Mucosa of gallbladder (tissue), 1 donor: Measurements from ENCODE around the gene ALG9. TPM values are rescaled to one million over a fixed set of nuclear protein-coding genes. Genes with fewer than 3 reads are reported as not detected.

Experiments
- total RNA-seq: library from RNA; stranded (reverse); gene quantifications from one replicate; pipeline ENCODE4 v1.2.1, GENCODE V29; 2021
- donor health status: DM: no; HTN: no; CAD: no.

ALG9 gene
- total RNA-seq, 1 donor from 2014 or later = 42.4 TPM

Other genes starting within 250 kb of the ALG9 start
- gene PPP2R1B, start 105.2 kb downstream of the ALG9 start, total RNA-seq = 42.4 TPM
- 1.8 TPM for gene FDXACB1, start 7.6 kb upstream of the ALG9 start, total RNA-seq
- gene CFAP68, start 8.0 kb upstream of the ALG9 start, total RNA-seq = 21.8 TPM
- 277 TPM for gene CRYAB, start 40.2 kb upstream of the ALG9 start, total RNA-seq
- gene HSPB2, start 41.2 kb upstream of the ALG9 start, total RNA-seq = 3.9 TPM
- gene C11orf52, start 47.3 kb upstream of the ALG9 start, total RNA-seq = 34.4 TPM
- gene DIXDC1, start 65.8 kb upstream of the ALG9 start, total RNA-seq = 25.1 TPM
- 25.0 TPM for gene DLAT, start 153.8 kb upstream of the ALG9 start, total RNA-seq
- gene PIH1D2, start 202.4 kb upstream of the ALG9 start, total RNA-seq = 4.3 TPM
- 19.4 TPM for gene NKAPD1, start 202.7 kb upstream of the ALG9 start, total RNA-seq
- 47.9 TPM for gene TIMM8B, start 215.2 kb upstream of the ALG9 start, total RNA-seq
- 147 TPM for gene SDHD, start 215.3 kb upstream of the ALG9 start, total RNA-seq